ENCODE measurements around the gene MYH7.

The MYH7 gene

DNA sequence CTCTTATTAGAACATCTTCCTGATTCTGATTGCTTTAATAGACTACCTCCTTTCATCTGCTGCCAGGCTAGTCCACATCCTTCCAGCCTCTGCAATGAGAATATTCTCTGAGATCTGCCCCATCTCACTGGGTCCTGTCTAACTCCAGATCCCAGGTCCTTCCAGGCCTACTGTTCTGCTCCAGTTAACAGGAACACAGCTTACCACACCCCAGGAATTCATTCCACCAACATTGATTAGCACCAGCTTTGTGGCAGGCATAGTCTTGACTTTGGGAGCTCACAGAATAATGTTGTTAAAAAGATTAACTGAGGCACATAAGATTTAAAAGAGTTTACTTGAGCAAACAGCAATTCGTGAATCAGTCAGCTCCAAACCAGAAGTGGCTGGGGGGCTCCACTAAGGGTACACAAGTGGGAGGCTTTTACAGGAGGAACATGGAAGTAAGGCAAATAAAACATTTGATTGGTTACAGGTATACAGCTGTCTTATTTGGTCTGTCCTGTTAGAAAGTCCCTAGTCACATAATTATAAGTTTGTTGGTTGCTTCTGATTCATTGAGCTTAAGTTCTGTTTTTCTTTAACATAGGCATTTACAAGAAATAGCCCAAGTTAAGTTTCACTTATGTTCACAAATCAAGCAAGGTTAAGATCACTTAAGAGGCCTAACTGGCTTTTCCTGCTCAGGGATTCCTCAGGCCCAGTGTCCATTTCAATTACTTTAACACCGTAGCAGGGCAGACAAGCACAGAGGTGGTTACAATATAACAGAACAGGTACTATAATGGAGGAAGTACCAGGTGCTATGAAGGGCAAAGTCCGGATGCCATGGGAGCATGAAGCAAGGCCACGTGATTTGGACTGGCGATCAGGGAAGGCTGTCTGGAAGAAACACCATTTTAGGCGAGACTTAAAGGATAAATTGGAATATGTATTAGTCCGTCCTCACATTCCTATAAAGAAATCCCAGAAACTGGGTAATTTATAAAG lies 12.2 kb upstream of the MYH7 start:
- no peak for DNase-seq (ENCODE audit: low read depth in 2 of 2)

GRCh38 chr14:23446291-23446851 lies 10.9 kb upstream of the MYH7 start:
- no peak for DNase-seq (ENCODE audit: low read depth in 2 of 2)

DNA sequence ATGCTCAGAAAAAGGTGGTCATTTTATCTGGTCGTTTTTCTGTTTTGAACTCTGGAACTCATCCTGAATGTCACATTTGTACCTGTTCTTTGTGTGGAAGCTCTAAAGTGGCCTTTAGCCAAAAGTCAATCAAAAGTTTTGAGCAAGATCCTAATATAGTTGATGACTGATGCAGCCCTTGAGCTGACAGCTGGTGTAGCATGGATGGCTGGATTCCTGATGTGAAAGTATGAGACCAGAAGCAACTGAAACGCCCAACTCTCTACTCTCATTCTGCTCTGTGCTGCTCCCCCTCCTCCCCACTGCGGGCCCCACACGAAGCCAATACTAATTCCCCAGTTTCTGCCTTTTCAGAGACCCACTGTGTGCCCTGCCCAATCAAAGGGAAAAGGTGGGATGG lies 10.3 kb upstream of the MYH7 start:
- no peak for DNase-seq (ENCODE audit: low read depth in 2 of 2)

DNA sequence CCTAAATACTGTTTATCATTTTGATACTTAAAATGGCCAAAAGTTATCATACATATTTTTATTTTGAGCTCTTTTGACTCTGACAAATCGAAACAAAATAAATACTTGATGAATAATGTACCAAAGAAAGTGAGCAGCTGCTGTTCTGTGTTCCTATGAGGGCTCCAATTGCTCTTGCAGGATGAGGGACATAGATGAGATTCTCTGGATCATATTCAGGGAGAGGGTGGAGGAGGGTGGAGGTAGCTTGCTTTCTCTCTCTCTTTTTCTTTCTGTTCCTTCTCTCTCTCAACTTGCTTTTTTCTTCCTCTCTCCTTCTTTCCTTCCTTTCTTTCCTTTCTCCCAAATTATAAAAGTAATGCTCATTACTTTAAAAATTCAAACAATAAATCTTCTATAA lies 8.9 kb upstream of the MYH7 start:
- DNase-seq (ENCODE audit: low read depth in 2 of 2), result no peak

- no peak for DNase-seq (ENCODE audit: low read depth in 2 of 2)
Measured at GRCh38 chr14:23443881-23444280, 8.4 kb upstream of the MYH7 start.

DNA sequence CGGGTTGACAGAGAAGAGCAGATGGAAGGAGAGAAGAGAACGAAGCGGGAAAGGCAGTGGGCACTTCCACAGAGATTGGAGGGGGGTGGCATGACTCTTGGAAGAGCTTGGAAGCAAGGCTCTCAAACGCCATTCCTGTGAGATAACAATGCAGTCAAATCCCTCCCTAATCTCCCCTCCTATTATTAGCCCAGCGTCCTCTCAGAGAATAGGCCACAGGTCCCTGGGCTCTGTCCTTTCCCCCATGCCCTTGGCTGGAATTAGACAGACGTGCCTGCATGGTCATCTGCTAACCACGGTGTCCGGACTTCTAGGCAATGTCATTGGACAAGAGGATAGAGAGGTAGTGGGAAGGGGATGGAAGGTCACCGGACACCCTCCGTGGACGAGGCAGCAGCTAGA lies 8.0 kb upstream of the MYH7 start:
- no peak for DNase-seq (ENCODE audit: low read depth in 2 of 2)

GRCh38 chr14:23442721-23443356 lies 7.4 kb upstream of the MYH7 start:
- DNase-seq (ENCODE audit: low read depth in 2 of 2), result no peak

DNA sequence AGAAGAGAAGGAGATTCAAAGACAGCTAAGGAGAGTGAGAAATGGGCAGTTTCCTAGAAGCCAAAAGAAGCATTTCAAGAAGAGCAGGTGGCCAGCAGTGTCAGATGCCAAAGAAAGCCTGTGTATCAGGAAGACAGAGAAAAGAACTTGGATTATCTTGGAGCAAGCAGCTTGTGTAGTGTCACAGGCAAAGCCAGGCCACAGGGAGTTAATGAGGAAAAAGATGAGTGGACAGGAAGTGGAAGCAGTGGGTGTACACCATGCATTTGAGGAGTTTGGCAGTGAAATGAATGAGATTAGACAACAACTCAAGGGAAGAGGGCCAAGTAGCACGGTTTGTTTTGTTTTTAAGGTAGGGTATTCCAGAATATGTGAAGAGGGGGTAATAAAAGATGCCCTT lies 5.6 kb upstream of the MYH7 start:
- no peak for DNase-seq (ENCODE audit: low read depth in 2 of 2)

DNA sequence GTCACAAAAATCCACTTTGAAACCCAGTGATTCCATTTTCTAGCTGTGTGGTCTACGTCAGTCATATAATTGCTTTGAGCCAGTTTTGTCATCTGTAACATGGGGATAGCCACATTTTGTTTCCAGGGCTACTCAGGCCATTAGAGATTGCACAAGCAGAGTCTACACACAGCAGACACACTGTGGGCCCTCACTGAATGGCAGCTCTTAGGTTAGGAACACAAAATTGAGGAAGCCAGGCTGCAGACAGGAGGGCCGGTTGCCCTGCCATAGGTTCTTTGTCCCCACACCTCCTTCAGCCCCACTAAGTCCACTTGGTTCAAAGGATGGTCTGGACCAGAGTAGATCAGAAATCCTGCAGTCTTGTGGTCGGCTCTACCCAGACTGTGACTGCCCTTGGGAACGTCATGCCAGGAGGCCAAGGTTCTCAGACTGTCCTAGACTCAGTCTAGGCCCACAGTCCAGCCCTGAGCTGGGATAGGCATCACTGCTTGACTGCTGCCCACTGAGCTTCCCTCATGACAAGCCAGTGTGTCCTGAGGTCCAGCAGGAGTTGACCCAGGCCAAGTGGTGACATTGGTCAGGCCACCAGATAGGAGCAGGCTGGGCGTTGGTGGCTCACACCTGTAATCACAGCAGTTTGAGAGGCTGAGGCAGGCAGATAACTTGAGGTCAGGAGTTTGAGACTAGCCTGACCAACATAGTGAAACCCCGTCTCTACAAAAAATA lies 3.8 kb upstream of the MYH7 start:
- DNase-seq (ENCODE audit: low read depth in 2 of 2), result no peak

GRCh38 chr14:23438101-23438971 lies 2.9 kb upstream of the MYH7 start:
- no peak for DNase-seq (ENCODE audit: low read depth in 2 of 2)

- DNase-seq (ENCODE audit: low read depth in 2 of 2), result no peak
Measured at GRCh38 chr14:23437133-23438100, 2.0 kb upstream of the MYH7 start.

GRCh38 chr14:23436327-23437132 lies 1.1 kb upstream of the MYH7 start:
- no peak for DNase-seq (ENCODE audit: low read depth in 2 of 2)

- no peak for DNase-seq (ENCODE audit: low read depth in 2 of 2)
Measured at GRCh38 chr14:23434488-23435222, 805 bp downstream of the MYH7 start.

DNA sequence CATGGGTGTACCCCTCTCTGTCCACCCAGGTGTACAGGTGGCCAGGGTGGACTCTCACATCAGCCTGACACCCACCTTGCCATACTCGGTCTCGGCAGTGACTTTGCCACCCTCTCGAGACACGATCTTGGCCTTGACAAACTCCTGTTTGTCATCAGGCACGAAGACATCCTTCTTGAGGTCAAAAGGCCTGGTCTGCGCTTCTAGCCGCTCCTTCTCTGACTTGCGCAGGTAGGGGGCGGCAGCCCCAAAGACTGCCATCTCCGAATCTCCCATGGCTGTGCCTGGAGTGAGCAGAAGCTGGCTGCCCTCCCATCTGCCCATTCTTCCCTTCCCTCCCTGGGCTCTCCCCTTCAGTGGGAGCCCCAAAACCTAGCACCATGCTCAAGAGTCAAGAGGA lies 2.0 kb downstream of the MYH7 start:
- no peak for DNase-seq (ENCODE audit: low read depth in 2 of 2)

GRCh38 chr14:23432946-23433345 lies 2.5 kb downstream of the MYH7 start:
- DNase-seq (ENCODE audit: low read depth in 2 of 2), result no peak

GRCh38 chr14:23432102-23432925 lies 3.1 kb downstream of the MYH7 start:
- DNase-seq (ENCODE audit: low read depth in 2 of 2), result no peak

- DNase-seq (ENCODE audit: low read depth in 2 of 2), result no peak
Measured at GRCh38 chr14:23431486-23431885, 4.0 kb downstream of the MYH7 start.

DNA sequence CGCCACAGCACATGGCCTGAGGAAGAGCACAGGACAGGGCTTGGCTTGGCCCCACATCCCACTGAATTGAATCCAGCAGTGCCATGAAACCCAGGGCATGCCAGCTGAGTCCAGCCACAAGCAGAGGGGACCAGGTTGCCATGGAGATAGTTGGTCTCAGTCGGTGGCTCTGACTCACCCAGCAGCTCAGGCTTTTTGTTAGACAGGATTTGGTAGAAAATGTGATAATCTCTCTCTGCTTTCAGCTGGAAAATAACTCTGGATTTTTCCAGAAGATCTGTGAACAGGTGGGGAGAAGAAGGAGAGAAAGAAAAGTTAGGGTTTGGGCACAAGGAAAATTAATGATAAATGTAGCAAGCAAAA lies 4.8 kb downstream of the MYH7 start:
- DNase-seq (ENCODE audit: low read depth in 2 of 2), result no peak

Data from stimulated activated CD4-positive, alpha-beta T cell treated with anti-CD3 and anti-CD28 coated beads, Interleukin-4, amount 100 ng/mL, for 48 hours (primary cell).